ENCODE measurements around the gene RASAL2.
"Not testable (repeated sequence)": the region's sequence is repeated elsewhere in the genome, so short reads cannot be mapped to it uniquely, and the experiment has no call there.

RASAL2 gene

GRCh38 chr1:178060789-178061556 is 32.9 kb upstream of the RASAL2 start:
- no peak for TF ChIP-seq POLR2A (IDR thresholded peaks at IDR 0.05; ENCODE audit: low read length)
- TF ChIP-seq GATA1 (IDR thresholded peaks at IDR 0.05; ENCODE audit: low read depth, low read length): no peak
- no peak for DNase-seq

GRCh38 chr1:178061620-178062019 is 32.3 kb upstream of the RASAL2 start:
- no peak for DNase-seq
- TF ChIP-seq GATA1 (IDR thresholded peaks at IDR 0.05; ENCODE audit: low read depth, low read length) (no peak), POLR2A (IDR thresholded peaks at IDR 0.05; ENCODE audit: low read length) (no peak)

GRCh38 chr1:178064191-178064821 is 29.6 kb upstream of the RASAL2 start:
- no peak for DNase-seq
- TF ChIP-seq POLR2A (IDR thresholded peaks at IDR 0.05; ENCODE audit: low read length) (no peak), GATA1 (IDR thresholded peaks at IDR 0.05; ENCODE audit: low read depth, low read length) (no peak)

GRCh38 chr1:178065250-178065649 is 28.7 kb upstream of the RASAL2 start:
- no peak for DNase-seq
- TF ChIP-seq POLR2A (IDR thresholded peaks at IDR 0.05; ENCODE audit: low read length) (no peak), GATA1 (IDR thresholded peaks at IDR 0.05; ENCODE audit: low read depth, low read length) (no peak)

- TF ChIP-seq GATA1 (IDR thresholded peaks at IDR 0.05; ENCODE audit: low read depth, low read length) (no peak), POLR2A (IDR thresholded peaks at IDR 0.05; ENCODE audit: low read length) (no peak)
- no peak for DNase-seq
These were observed 27.5 kb upstream of the RASAL2 start for GRCh38 chr1:178066296-178066907.

GRCh38 chr1:178066908-178067614 is 26.8 kb upstream of the RASAL2 start:
- no peak for DNase-seq

GRCh38 chr1:178071811-178072210 is 22.1 kb upstream of the RASAL2 start:
- DNase-seq: no peak
- TF ChIP-seq GATA1 (IDR thresholded peaks at IDR 0.05; ENCODE audit: low read depth, low read length) (no peak), POLR2A (IDR thresholded peaks at IDR 0.05; ENCODE audit: low read length) (no peak)

More at GRCh38 chr1:178066908-178067614, 26.8 kb upstream of the RASAL2 start:
- TF ChIP-seq POLR2A (IDR thresholded peaks at IDR 0.05; ENCODE audit: low read length) (no peak), GATA1 (IDR thresholded peaks at IDR 0.05; ENCODE audit: low read depth, low read length) (no peak)

- no peak for DNase-seq
- no peak for TF ChIP-seq GATA1 (IDR thresholded peaks at IDR 0.05; ENCODE audit: low read depth, low read length)
- TF ChIP-seq POLR2A (IDR thresholded peaks at IDR 0.05; ENCODE audit: low read length): no peak
These were observed 21.6 kb upstream of the RASAL2 start for GRCh38 chr1:178072326-178072725.

- TF ChIP-seq GATA1 (IDR thresholded peaks at IDR 0.05; ENCODE audit: low read depth, low read length) (no peak), POLR2A (IDR thresholded peaks at IDR 0.05; ENCODE audit: low read length) (no peak)
- DNase-seq: no peak
These were observed 18.6 kb upstream of the RASAL2 start for GRCh38 chr1:178075333-178075732.

GRCh38 chr1:178076607-178077006 is 17.3 kb upstream of the RASAL2 start:
- no peak for DNase-seq
- TF ChIP-seq POLR2A (IDR thresholded peaks at IDR 0.05; ENCODE audit: low read length) (no peak), GATA1 (IDR thresholded peaks at IDR 0.05; ENCODE audit: low read depth, low read length) (no peak)

GRCh38 chr1:178077917-178078316 is 16.0 kb upstream of the RASAL2 start:
- DNase-seq: no peak
- no peak for TF ChIP-seq GATA1 (IDR thresholded peaks at IDR 0.05; ENCODE audit: low read depth, low read length)
- TF ChIP-seq POLR2A (IDR thresholded peaks at IDR 0.05; ENCODE audit: low read length): no peak

- TF ChIP-seq GATA1 (IDR thresholded peaks at IDR 0.05; ENCODE audit: low read depth, low read length): no peak
- TF ChIP-seq POLR2A (IDR thresholded peaks at IDR 0.05; ENCODE audit: low read length): no peak
- no peak for DNase-seq
These were observed 7.6 kb upstream of the RASAL2 start for GRCh38 chr1:178086294-178086693.

- no peak for TF ChIP-seq GATA1 (IDR thresholded peaks at IDR 0.05; ENCODE audit: low read depth, low read length)
- DNase-seq: no peak
These were observed 7.1 kb upstream of the RASAL2 start for GRCh38 chr1:178086766-178087165.

GRCh38 chr1:178088651-178089050 is 5.3 kb upstream of the RASAL2 start:
- no peak for TF ChIP-seq GATA1 (IDR thresholded peaks at IDR 0.05; ENCODE audit: low read depth, low read length)
- no peak for TF ChIP-seq POLR2A (IDR thresholded peaks at IDR 0.05; ENCODE audit: low read length)
- DNase-seq: no peak

- not testable (repeated sequence) for DNase-seq
These were observed 2.5 kb upstream of the RASAL2 start for GRCh38 chr1:178091454-178091853.

All from erythroblast (primary cell).